Gastroesophageal sphincter (tissue), 3 donors: ENCODE data around the gene IFRD1.

ENCODE experiments used
- POLR2A ChIP-seq, 2 donors: fragments of 450-650 bp; IDR thresholded peaks; one replicate each; pipeline ENCODE4 v1.6.1; 2017; ENCODE audit warnings: antibody characterized with exemption in 2 of 2, mild to moderate bottlenecking in 2 of 2, moderate library complexity in 1 of 2
- POLR2AphosphoS5 ChIP-seq: sonication (generic); formaldehyde crosslinking; IDR thresholded peaks from one replicate; pipeline ENCODE4 v1.6.1; 2017; ENCODE audit warnings: antibody characterized with exemption
- TF ChIP-seq, protein P1 (sequence below), 4 experiments: fragments of 200-600 bp in 2 of 4; fragments of 450-650 bp in 2 of 4; sonication (generic) in 1 of 4; IDR thresholded peaks; one replicate each; pipeline ENCODE4 v1.5.1; 2017 to 2019; ENCODE audit warnings: antibody characterized with exemption in 4 of 4, mild to moderate bottlenecking in 2 of 4, moderate library complexity in 2 of 4

- no peak for TF ChIP-seq POLR2AphosphoS5
- TF ChIP-seq, protein P1, sequence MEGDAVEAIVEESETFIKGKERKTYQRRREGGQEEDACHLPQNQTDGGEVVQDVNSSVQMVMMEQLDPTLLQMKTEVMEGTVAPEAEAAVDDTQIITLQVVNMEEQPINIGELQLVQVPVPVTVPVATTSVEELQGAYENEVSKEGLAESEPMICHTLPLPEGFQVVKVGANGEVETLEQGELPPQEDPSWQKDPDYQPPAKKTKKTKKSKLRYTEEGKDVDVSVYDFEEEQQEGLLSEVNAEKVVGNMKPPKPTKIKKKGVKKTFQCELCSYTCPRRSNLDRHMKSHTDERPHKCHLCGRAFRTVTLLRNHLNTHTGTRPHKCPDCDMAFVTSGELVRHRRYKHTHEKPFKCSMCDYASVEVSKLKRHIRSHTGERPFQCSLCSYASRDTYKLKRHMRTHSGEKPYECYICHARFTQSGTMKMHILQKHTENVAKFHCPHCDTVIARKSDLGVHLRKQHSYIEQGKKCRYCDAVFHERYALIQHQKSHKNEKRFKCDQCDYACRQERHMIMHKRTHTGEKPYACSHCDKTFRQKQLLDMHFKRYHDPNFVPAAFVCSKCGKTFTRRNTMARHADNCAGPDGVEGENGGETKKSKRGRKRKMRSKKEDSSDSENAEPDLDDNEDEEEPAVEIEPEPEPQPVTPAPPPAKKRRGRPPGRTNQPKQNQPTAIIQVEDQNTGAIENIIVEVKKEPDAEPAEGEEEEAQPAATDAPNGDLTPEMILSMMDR (IDR thresholded peaks at IDR 0.05): no peak
- TF ChIP-seq POLR2A (IDR thresholded peaks at IDR 0.05): no peak
Observed at GRCh38 chr7:112488264-112488552, 37.9 kb downstream of the IFRD1 start.
